Measurements from ENCODE around the gene SFTPA2.

Gene SFTPA2

GRCh38 chr10:79507440-79508167 lies 52.6 kb downstream of the SFTPA2 start:
- no peak for TF ChIP-seq ZNF274 (IDR thresholded peaks at IDR 0.05; ENCODE audit: low read depth, low read length)
- H3K4me3 ChIP-seq (ENCODE audit: low read length), result no peak overlapping the region
